PC-9 (cell line): ENCODE results near the gene UTP14C. TPM values are rescaled to one million over a fixed set of nuclear protein-coding genes. Genes with fewer than 3 reads are reported as not detected.

ENCODE experiments used
- BruUV-seq: library from RNA; stranded (reverse); fragments of 400-500 nt; replicated peaks from 2 replicates; lab custom pipeline; 2021; lab: Mats Ljungman, UMichigan
- CTCF ChIA-PET: fragments of 300-600 bp; sonication (Branson Sonifier 250); formaldehyde crosslinking; loops from one replicate; lab custom pipeline; 2022; ENCODE audit warnings: antibody characterized with exemption; lab: Charles Lee
- POLR2A ChIA-PET: fragments of 300-600 bp; sonication (Branson Sonifier 250); formaldehyde crosslinking; loops from one replicate; lab custom pipeline; 2022; ENCODE audit warnings: antibody characterized with exemption; ENCODE audit not compliant: unreplicated experiment; lab: Charles Lee
- DNase-seq, 2 experiments: peaks; one replicate each; pipeline versions ENCODE4 v3.0.0 to v3.0.0-alpha.2; 2015 to 2022; ENCODE audit warnings: mixed read lengths in 1 of 2
- H2AFZ ChIP-seq: fragments of 200-600 bp; sonication (generic); 2 replicates; pipeline ENCODE4 v1.8.1; 2017; ENCODE audit warnings: antibody characterized with exemption
- H3F3A ChIP-seq: fragments of 200-600 bp; sonication (generic); 2 replicates; pipeline ENCODE4 v1.8.1; 2017; ENCODE audit warnings: antibody characterized with exemption, mild to moderate bottlenecking, low read depth; ENCODE audit not compliant: insufficient read depth
- H3K27ac ChIP-seq: fragments of 200-600 bp; sonication (generic); 2 replicates; pipeline ENCODE4 v1.6.1; 2016; ENCODE audit warnings: mixed run types
- H3K27me3 ChIP-seq: fragments of 200-600 bp; sonication (generic); 2 replicates; pipeline ENCODE4 v1.6.1; 2016; ENCODE audit warnings: low read depth, mixed run types; ENCODE audit not compliant: insufficient read depth
- H3K36me3 ChIP-seq: fragments of 200-600 bp; sonication (generic); 2 replicates; pipeline ENCODE4 v1.6.1; 2016; ENCODE audit warnings: low read depth, mixed run types
- H3K4me1 ChIP-seq: fragments of 200-600 bp; sonication (generic); replicated peaks from 2 replicates; pipeline ENCODE4 v1.6.1; 2016; ENCODE audit warnings: mixed run types; ENCODE audit not compliant: insufficient read depth
- H3K4me2 ChIP-seq: fragments of 200-600 bp; sonication (generic); 2 replicates; pipeline ENCODE4 v1.6.1; 2017; ENCODE audit warnings: mixed run types
- H3K4me3 ChIP-seq: fragments of 200-600 bp; sonication (generic); 2 replicates; pipeline ENCODE4 v1.6.1; 2016; ENCODE audit warnings: mixed run types
- H3K79me2 ChIP-seq: fragments of 200-600 bp; sonication (generic); 2 replicates; pipeline ENCODE4 v1.6.1; 2017; ENCODE audit warnings: low read depth, mixed run types
- H3K9me2 ChIP-seq: fragments of 200-600 bp; sonication (generic); 2 replicates; pipeline ENCODE4 v1.8.1; 2017; ENCODE audit warnings: mild to moderate bottlenecking; ENCODE audit not compliant: insufficient read depth
- H3K9me3 ChIP-seq: fragments of 200-600 bp; sonication (generic); 2 replicates; pipeline ENCODE4 v1.8.1; 2016; ENCODE audit warnings: low read depth; ENCODE audit not compliant: insufficient read depth
- H4K20me1 ChIP-seq: fragments of 200-600 bp; sonication (generic); 2 replicates; pipeline ENCODE4 v1.8.1; 2017; ENCODE audit not compliant: insufficient read depth
- CTCF ChIP-seq: fragments of 200-600 bp; sonication (generic); conservative IDR thresholded peaks from 2 replicates; pipeline ENCODE4 v1.6.1; 2017; ENCODE audit warnings: mixed run types, antibody characterized with exemption, mild to moderate bottlenecking, moderate library complexity
- EZH2 ChIP-seq: fragments of 200-600 bp; sonication (generic); IDR thresholded peaks from 2 replicates; pipeline ENCODE4 v1.8.0; 2017; ENCODE audit warnings: antibody characterized with exemption, low read depth
- intact Hi-C: fragments of 100-400 bp; cut with micrococcal nuclease; formaldehyde crosslinking; loops from one replicate; pipeline ENCODE4 v1.10.0; 2022; ENCODE audit not compliant: unreplicated experiment
- total RNA-seq: library from RNA; stranded (reverse); gene quantifications from 2 replicates; pipeline ENCODE4 v1.2.3, GENCODE V29; 2021

The UTP14C gene
- total RNA-seq, 1 experiment from 2014 or later, result 11.4 TPM

GRCh38 chr13:51993713-51994112, 30.8 kb upstream of the UTP14C start:
- intact Hi-C loops, result no loop called here
- H3K4me1 ChIP-seq, result peaks cover 12% of the 10 kb centered on the region
- no peaks in the 10 kb centered on the region for H3K9me2 ChIP-seq
- H3K4me3 ChIP-seq, result no peak overlapping the region
- no TSS peak for BruUV-seq
- H3F3A ChIP-seq, result no peaks in the 10 kb centered on the region
- no peak overlapping the region for H3K4me2 ChIP-seq
- TF ChIP-seq EZH2 (no peak), CTCF (no peak)
- no peaks in the 10 kb centered on the region for H3K79me2 ChIP-seq
- ChIA-PET CTCF (interaction anchor here (0.5 kb wide), 1 partner anchor 8 kb away, joined by 3 read pairs; no protein-coding TSS in a partner anchor), POLR2A (no interaction called here)
- no peaks in the 10 kb centered on the region for H3K27me3 ChIP-seq
- no peak for DNase-seq
- 0 out of 2 replicates have a peak overlapping the region, but pooled peaks have one; percentile 26 for H2AFZ ChIP-seq
- no peaks in the 10 kb centered on the region for H4K20me1 ChIP-seq
- no peak overlapping the region for H3K27ac ChIP-seq
- H3K36me3 ChIP-seq, result no peaks in the 10 kb centered on the region
- no peaks in the 10 kb centered on the region for H3K9me3 ChIP-seq

GRCh38 chr13:51995677-51996551, 28.6 kb upstream of the UTP14C start:
- Histone ChIP-seq H3K36me3 (no peaks in the 10 kb centered on the region), H3F3A (no peaks in the 10 kb centered on the region; the same call in 1 of the 2 replicates), H2AFZ (no peak overlapping the region), H3K4me3 (no peak overlapping the region), H3K79me2 (no peaks in the 10 kb centered on the region), H3K9me2 (no peaks in the 10 kb centered on the region), H3K4me1 (peaks cover 20% of the 10 kb centered on the region), H4K20me1 (no peaks in the 10 kb centered on the region), H3K9me3 (no peaks in the 10 kb centered on the region), H3K27me3 (no peaks in the 10 kb centered on the region), H3K27ac (no peak overlapping the region), H3K4me2 (no peak overlapping the region)
- ChIA-PET POLR2A (no interaction called here), CTCF (no interaction called here)
- BruUV-seq, result no TSS peak
- intact Hi-C loops, result no loop called here
- TF ChIP-seq CTCF (no peak), EZH2 (no peak)
- DNase-seq, result no peak

GRCh38 chr13:51996641-51997040, 27.9 kb upstream of the UTP14C start:
- intact Hi-C loops, result no loop called here
- BruUV-seq, result no TSS peak
- Histone ChIP-seq H3K9me2 (no peaks in the 10 kb centered on the region), H4K20me1 (no peaks in the 10 kb centered on the region), H3F3A (no peaks in the 10 kb centered on the region; the same call in 1 of the 2 replicates), H2AFZ (no peak overlapping the region), H3K79me2 (no peaks in the 10 kb centered on the region), H3K9me3 (no peaks in the 10 kb centered on the region), H3K27me3 (no peaks in the 10 kb centered on the region), H3K36me3 (no peaks in the 10 kb centered on the region), H3K4me1 (peaks cover 20% of the 10 kb centered on the region), H3K4me3 (no peak overlapping the region), H3K27ac (no peak overlapping the region), H3K4me2 (no peak overlapping the region)
- ChIA-PET CTCF (no interaction called here), POLR2A (no interaction called here)
- TF ChIP-seq CTCF (no peak), EZH2 (no peak)
- DNase-seq, result no peak
